ENCODE measurements around the gene GEMIN5. TPM values are rescaled to one million over a fixed set of nuclear protein-coding genes. Genes with fewer than 3 reads are reported as not detected.

The GEMIN5 gene
- total and polyA plus RNA-seq, 11 donors = 4.1 to 19.3 (median 15.2) TPM

- Histone ChIP-seq H3K27ac (peak overlapping the region in 10 of 12 donors; percentile 47 to 67 (median 60)), H3K9me3 (no peaks in the 10 kb centered on the region), H3K4me3 (peak overlapping the region in 4 of 12 donors; percentile 2 to 20 (median 5)), H3K4me1 (peaks cover 0 to 23% (median 5%) of the 10 kb centered on the region in 12 donors), H3K36me3 (peaks cover 0 to 75% (median 55%) of the 10 kb centered on the region in 9 donors), H3K27me3 (no peaks in the 10 kb centered on the region)
- WGBS, 4 donors = 59 to 74% (median 67%) methylated on average over 7 of the region's 7 CpGs
- intact Hi-C loops (cut with DNase I) = no loop called here
- TF ChIP-seq CTCF (IDR thresholded peaks at IDR 0.05) (no peak), POLR2A (IDR thresholded peaks at IDR 0.05) (no peak)
- ATAC-seq = peak in 3 of 4 donors; percentile 52 to 91 (median 58)
- DNase-seq = peak in 1 of 5 donors; percentile 10
Measured at GRCh38 chr5:154966081-154966841, 28.2 kb upstream of the GEMIN5 start.

- no peaks in the 10 kb centered on the region for H3K27me3 ChIP-seq
Measured at GRCh38 chr5:154962494-154962893, 24.5 kb upstream of the GEMIN5 start.

GRCh38 chr5:154956712-154957111 lies 18.7 kb upstream of the GEMIN5 start:
- H3K9me3 ChIP-seq = no peaks in the 10 kb centered on the region
- intact Hi-C loops (cut with DNase I) = no loop called here
- DNase-seq (no peak), ATAC-seq (no peak)
- TF ChIP-seq CTCF (IDR thresholded peaks at IDR 0.05) = no peak
- no peak for TF ChIP-seq POLR2A (IDR thresholded peaks at IDR 0.05)
- H3K27me3 ChIP-seq = no peaks in the 10 kb centered on the region
- H3K4me1 ChIP-seq = no peaks in the 10 kb centered on the region
- peaks cover 0 to 66% (median 52%) of the 10 kb centered on the region in 9 donors for H3K36me3 ChIP-seq
- no peak overlapping the region for H3K4me3 ChIP-seq
- H3K27ac ChIP-seq = no peak overlapping the region

More at GRCh38 chr5:154962494-154962893, 24.5 kb upstream of the GEMIN5 start:
- Histone ChIP-seq H3K4me3 (no peak overlapping the region), H3K4me1 (peaks cover 0 to 22% (median 5%) of the 10 kb centered on the region in 12 donors), H3K9me3 (no peaks in the 10 kb centered on the region), H3K27ac (no peak overlapping the region), H3K36me3 (peaks cover 0 to 91% (median 74%) of the 10 kb centered on the region in 9 donors)
- no peak for DNase-seq
- ATAC-seq = no peak
- 97 to 100% (median 98%) methylated on average over 1 of the region's 1 CpG for WGBS, 4 donors
- TF ChIP-seq CTCF (IDR thresholded peaks at IDR 0.05) (no peak), POLR2A (IDR thresholded peaks at IDR 0.05) (no peak)
- intact Hi-C loops (cut with DNase I) = no loop called here

GRCh38 chr5:154949781-154950180 lies 11.8 kb upstream of the GEMIN5 start:
- H3K4me3 ChIP-seq = no peak overlapping the region
- no peaks in the 10 kb centered on the region for H3K27me3 ChIP-seq
- no peaks in the 10 kb centered on the region for H3K9me3 ChIP-seq
- H3K4me1 ChIP-seq = peaks cover 0 to 17% (median 8%) of the 10 kb centered on the region in 12 donors
- intact Hi-C loops (cut with DNase I) = loop anchor here in 2 of 10 donors (10.0 kb wide), 1 partner anchor 1875 kb away; no protein-coding TSS in a partner anchor
- DNase-seq (no peak), ATAC-seq (no peak)
- H3K36me3 ChIP-seq = peaks cover 0 to 25% (median 4%) of the 10 kb centered on the region in 9 donors
- TF ChIP-seq CTCF (IDR thresholded peaks at IDR 0.05) = no peak
- H3K27ac ChIP-seq = no peak overlapping the region
- WGBS, 4 donors = 87 to 90% (median 88%) methylated on average over 2 of the region's 2 CpGs
